Left lung (tissue), 10 donors: ENCODE results near the gene DRD2. TPM values are rescaled to one million over a fixed set of nuclear protein-coding genes. Genes with fewer than 3 reads are reported as not detected.

ENCODE experiments used
- ATAC-seq: fragments of 200-7000 bp; cut with Tn5 transposase; one replicate; pipeline ENCODE4 v1.9.1; 2020; ENCODE audit warnings: moderate library complexity
- DNase-seq, 4 donors: peaks; one replicate each; pipeline ENCODE4 v3.0.0-alpha.2; 2013 to 2020
- H3K27ac ChIP-seq, 2 donors: fragments of 200-600 bp; sonication (generic) in 1 of 2; one replicate each; pipeline versions ENCODE4 v1.5.0 to v1.8.0; 2020 to 2021
- H3K27me3 ChIP-seq, 2 donors: fragments of 200-600 bp; sonication (generic) in 1 of 2; one replicate each; pipeline versions ENCODE4 v1.5.0 to v1.8.0; 2020 to 2021
- H3K36me3 ChIP-seq, 2 donors: fragments of 200-600 bp; sonication (generic) in 1 of 2; one replicate each; pipeline versions ENCODE4 v1.5.0 to v1.8.0; 2020 to 2021
- H3K4me1 ChIP-seq, 2 donors: fragments of 200-600 bp; one replicate each; pipeline ENCODE4 v1.8.0; 2021
- H3K4me3 ChIP-seq, 2 donors: fragments of 200-600 bp; sonication (generic) in 1 of 2; one replicate each; pipeline versions ENCODE4 v1.5.0 to v1.8.0; 2020 to 2021; ENCODE audit warnings: mild to moderate bottlenecking in 1 of 2
- H3K9me3 ChIP-seq, 2 donors: fragments of 200-600 bp; sonication (generic) in 1 of 2; one replicate each; pipeline versions ENCODE4 v1.5.0 to v1.8.0; 2020 to 2021
- intact Hi-C, 2 donors: fragments of 100-400 bp; cut with DNase I; formaldehyde crosslinking; loops; one replicate each; pipeline versions ENCODE4 v1.11.2 to v1.14.2; 2022
- polyA plus RNA-seq, 6 donors: library from polyadenylated mRNA; unstranded; fragments of 120-200 nt; gene quantifications; one replicate each; pipeline ENCODE4 v1.2.1, GENCODE V29; 2013; ENCODE audit not compliant: insufficient read length in 6 of 6
- total RNA-seq, 2 donors: library from RNA; stranded (reverse); fragmentation: NEBNext Ultra II Directional; extraction: Animal tissue kit (Norgen Biotek cat#: 25700); gene quantifications; one replicate each; pipeline ENCODE4 v1.2.1, GENCODE V29; 2021
- TF ChIP-seq, protein P1 (sequence below), 2 donors: fragments of 200-600 bp; sonication (generic) in 1 of 2; IDR thresholded peaks; one replicate each; pipeline versions ENCODE4 v1.5.0 to v1.8.0; 2021; ENCODE audit warnings: antibody characterized with exemption in 2 of 2
- donor health status: DM: no; HTN: yes; CAD: no.
- donor health status: DM: no; HTN: no; CAD: no.

Gene DRD2
- total and polyA plus RNA-seq, 8 donors, result 0.17 to 0.43 (median 0.22) TPM; not detected in 2

DNA sequence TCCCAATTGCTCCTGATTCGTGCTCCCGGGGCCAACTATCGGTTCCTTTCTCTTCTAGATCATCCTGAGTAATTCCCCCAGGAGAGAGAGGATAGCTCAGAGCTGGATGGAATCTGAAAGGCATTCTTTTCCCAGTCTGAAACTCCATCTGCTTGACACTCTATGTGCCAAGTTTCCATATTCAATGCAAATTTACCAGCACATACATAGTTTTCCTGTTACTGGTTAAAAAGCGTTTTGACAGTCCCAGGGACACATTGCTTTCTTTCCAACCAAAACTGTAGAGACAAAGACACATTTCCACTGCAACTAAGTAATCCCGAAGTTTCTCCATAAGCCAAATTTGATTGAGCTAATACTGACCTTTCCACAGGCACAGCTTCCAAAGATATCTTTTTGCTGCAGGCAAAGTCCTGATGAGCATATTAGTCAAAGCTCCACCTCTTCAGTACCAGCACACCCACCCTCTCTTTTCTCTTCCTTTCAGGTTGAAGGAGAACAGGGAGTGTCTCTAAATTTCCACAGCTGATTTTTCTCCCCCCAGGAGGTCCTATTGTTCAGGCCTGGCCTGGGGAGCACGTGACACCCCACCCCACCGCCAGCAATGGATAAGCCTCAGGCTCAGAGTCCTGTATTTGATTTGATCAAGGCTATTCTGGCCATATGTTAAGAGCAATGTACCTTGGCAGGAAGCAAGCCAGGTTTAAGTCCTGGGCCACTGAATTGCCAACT, 97.4 kb downstream of the DRD2 start:
- ATAC-seq, result no peak
- DNase-seq, result no peak
- no peak overlapping the region for H3K4me3 ChIP-seq
- no peaks in the 10 kb centered on the region for H3K36me3 ChIP-seq
- no peaks in the 10 kb centered on the region for H3K27me3 ChIP-seq
- intact Hi-C loops, result no loop called here
- no peaks in the 10 kb centered on the region for H3K9me3 ChIP-seq
- no peak overlapping the region for H3K27ac ChIP-seq
- TF ChIP-seq, protein P1, sequence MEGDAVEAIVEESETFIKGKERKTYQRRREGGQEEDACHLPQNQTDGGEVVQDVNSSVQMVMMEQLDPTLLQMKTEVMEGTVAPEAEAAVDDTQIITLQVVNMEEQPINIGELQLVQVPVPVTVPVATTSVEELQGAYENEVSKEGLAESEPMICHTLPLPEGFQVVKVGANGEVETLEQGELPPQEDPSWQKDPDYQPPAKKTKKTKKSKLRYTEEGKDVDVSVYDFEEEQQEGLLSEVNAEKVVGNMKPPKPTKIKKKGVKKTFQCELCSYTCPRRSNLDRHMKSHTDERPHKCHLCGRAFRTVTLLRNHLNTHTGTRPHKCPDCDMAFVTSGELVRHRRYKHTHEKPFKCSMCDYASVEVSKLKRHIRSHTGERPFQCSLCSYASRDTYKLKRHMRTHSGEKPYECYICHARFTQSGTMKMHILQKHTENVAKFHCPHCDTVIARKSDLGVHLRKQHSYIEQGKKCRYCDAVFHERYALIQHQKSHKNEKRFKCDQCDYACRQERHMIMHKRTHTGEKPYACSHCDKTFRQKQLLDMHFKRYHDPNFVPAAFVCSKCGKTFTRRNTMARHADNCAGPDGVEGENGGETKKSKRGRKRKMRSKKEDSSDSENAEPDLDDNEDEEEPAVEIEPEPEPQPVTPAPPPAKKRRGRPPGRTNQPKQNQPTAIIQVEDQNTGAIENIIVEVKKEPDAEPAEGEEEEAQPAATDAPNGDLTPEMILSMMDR (IDR thresholded peaks at IDR 0.05), result no peak
- no peaks in the 10 kb centered on the region for H3K4me1 ChIP-seq

DNA sequence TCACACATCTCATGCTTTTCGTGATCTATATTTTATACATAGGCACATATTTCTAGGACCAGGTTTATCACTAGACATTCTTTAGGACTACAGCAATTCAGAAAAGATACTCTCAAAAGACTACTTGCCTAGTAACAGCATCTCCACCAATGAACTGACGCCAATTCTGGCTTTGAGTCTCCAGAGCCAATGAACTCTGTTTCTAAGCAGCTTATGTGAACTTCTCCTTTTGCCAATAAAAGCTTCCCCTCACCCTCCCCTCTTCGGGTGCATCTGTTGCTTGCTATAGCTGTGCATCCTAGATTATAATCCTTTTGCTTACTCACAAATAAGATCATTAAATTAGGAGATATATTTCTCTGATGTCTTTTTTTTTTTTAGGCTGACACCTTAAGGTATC, 99.0 kb downstream of the DRD2 start:
- Histone ChIP-seq H3K36me3 (no peaks in the 10 kb centered on the region), H3K4me3 (no peak overlapping the region), H3K4me1 (no peaks in the 10 kb centered on the region), H3K27ac (no peak overlapping the region), H3K27me3 (no peaks in the 10 kb centered on the region), H3K9me3 (no peaks in the 10 kb centered on the region)
- TF ChIP-seq, protein P1 (IDR thresholded peaks at IDR 0.05), result no peak
- peak; percentile 41 for ATAC-seq
- intact Hi-C loops, result no loop called here
- DNase-seq, result peak in 1 of 4 donors; percentile 29

DNA sequence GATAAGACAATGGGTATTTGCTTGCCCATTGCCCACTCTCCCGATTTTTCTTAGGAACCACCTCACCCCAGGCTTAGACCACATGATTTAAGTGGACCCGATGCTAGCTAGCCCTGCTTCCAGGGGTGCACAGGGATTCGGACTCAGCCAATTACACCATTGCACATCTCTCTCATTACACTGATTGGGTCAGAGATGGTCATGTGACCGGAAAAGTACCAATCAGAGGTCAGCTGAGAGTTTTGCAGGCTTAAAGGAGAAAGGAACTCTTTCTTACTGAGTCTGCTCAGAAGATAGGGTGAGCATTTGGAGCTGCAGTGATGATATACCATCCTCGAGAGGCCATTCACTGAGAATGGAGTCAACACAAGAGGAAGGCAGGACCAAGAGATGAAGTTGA, 99.8 kb downstream of the DRD2 start:
- TF ChIP-seq, protein P1 (IDR thresholded peaks at IDR 0.05), result no peak
- Histone ChIP-seq H3K4me1 (no peaks in the 10 kb centered on the region), H3K4me3 (no peak overlapping the region), H3K27ac (no peak overlapping the region), H3K27me3 (no peaks in the 10 kb centered on the region), H3K9me3 (no peaks in the 10 kb centered on the region), H3K36me3 (no peaks in the 10 kb centered on the region)
- DNase-seq (no peak), ATAC-seq (no peak)
- intact Hi-C loops, result no loop called here

DNA sequence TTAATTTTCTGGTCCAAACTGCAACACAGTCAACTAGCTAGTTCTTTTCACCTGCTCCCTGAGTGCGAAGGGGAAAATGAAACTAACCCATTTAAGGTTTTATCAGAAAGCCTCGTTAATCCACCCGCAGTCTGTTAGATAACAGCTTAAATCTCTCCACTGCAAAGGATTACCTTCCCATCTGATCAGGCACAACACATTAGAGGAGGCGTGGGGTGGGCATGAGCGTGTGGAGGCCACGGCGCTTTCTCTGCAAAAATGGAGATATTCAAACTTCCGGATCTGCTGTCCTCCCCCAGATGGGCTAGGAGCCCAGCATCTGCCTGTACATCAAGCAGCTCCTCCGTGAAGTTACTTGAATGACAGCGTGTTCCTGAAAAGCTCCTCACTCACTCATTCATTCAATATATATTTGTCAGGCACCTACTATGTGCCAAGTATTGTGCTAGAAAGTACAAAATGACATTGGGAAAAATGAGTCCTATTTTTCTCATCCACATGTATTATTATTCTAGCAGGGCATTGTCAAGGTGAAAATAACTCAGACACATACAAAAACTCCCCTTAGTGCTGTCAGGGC, 101.1 kb downstream of the DRD2 start:
- Histone ChIP-seq H3K9me3 (no peaks in the 10 kb centered on the region), H3K4me3 (no peak overlapping the region), H3K27ac (no peak overlapping the region), H3K27me3 (no peaks in the 10 kb centered on the region), H3K36me3 (peaks cover 0 to 5% of the 10 kb centered on the region in 2 donors), H3K4me1 (no peaks in the 10 kb centered on the region)
- no peak for DNase-seq
- intact Hi-C loops, result no loop called here
- ATAC-seq, result no peak
- TF ChIP-seq, protein P1 (IDR thresholded peaks at IDR 0.05), result no peak

DNA sequence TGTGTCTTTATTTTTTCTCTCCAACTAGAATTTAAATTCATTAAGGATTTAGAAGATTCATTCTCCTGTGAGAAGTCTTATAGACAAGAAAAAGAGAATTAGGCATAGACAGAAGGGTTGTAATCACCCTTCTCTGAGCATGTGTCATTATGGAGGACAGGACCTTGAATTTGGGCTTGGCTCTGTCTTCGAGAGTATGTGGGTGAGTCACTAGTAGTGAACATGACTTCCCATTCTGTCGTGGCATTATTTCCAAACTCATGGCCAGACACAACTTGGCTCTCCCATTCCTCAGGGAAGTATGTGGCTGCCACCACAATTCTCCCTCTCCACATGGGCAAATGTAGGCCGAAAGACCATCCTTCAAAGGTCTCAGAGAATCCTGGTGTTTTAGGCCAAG, 101.9 kb downstream of the DRD2 start:
- Histone ChIP-seq H3K27me3 (no peaks in the 10 kb centered on the region), H3K36me3 (peaks cover 0 to 12% of the 10 kb centered on the region in 2 donors), H3K9me3 (no peaks in the 10 kb centered on the region), H3K27ac (no peak overlapping the region), H3K4me1 (no peaks in the 10 kb centered on the region), H3K4me3 (no peak overlapping the region)
- TF ChIP-seq, protein P1 (IDR thresholded peaks at IDR 0.05), result no peak
- ATAC-seq, result no peak
- no peak for DNase-seq
- intact Hi-C loops, result no loop called here
